ENCODE data around the gene SLCO4A1.

GRCh38 chr20:62627901-62628612, 14.2 kb upstream of the SLCO4A1 start:
- TF ChIP-seq CTCF (optimal IDR thresholded peaks at IDR 0.05 in 1 of 3, IDR thresholded peaks at IDR 0.05 in 1 of 3, conservative IDR thresholded peaks at IDR 0.05 in 1 of 3; ENCODE audit: extremely low read depth in 1 of 3, insufficient read depth in 2 of 3, low read length in 3 of 3) (no peak), EZH2 (IDR thresholded peaks at IDR 0.05; ENCODE audit: low read length) (no peak)
